Measurements from ENCODE around the gene RAPGEF2.

GRCh38 chr4:159401226-159401712 lies 298.4 kb downstream of the RAPGEF2 start:
- TF ChIP-seq CTCF (IDR thresholded peaks at IDR 0.05) (no peak), EZH2 (IDR thresholded peaks at IDR 0.05; ENCODE audit: borderline replicate concordance, insufficient read depth, low read depth, low read length, poor library complexity, severe bottlenecking) (no peak)

All from B cell (primary cell).